ENCODE data around the gene TEX36. TPM values are rescaled to one million over a fixed set of nuclear protein-coding genes. Genes with fewer than 3 reads are reported as not detected.

The TEX36 gene
- total and polyA plus RNA-seq, 9 of the 15 experiments (the other 6 are each of a cell fraction or from before 2014, with no cell fraction given) = 0.10 to 0.82 (median 0.15) TPM; not detected in 6

- TF ChIP-seq ZBTB40 (IDR thresholded peaks at IDR 0.05) = peak; percentile 87
- TF ChIP-seq ZBTB40 (CRISPR knock-in tag; IDR thresholded peaks at IDR 0.05) = no peak
- no peak for TF ChIP-seq ZNF830 (CRISPR knock-in tag; IDR thresholded peaks at IDR 0.05)
- no peak for TF ChIP-seq ZNF23 (CRISPR knock-in tag; IDR thresholded peaks at IDR 0.05)
- no peak for TF ChIP-seq ZKSCAN3 (CRISPR knock-in tag; IDR thresholded peaks at IDR 0.05)
- no peak for TF ChIP-seq SNRNP70 (optimal IDR thresholded peaks at IDR 0.05; ENCODE audit: low read depth, low read length)
- no peak for TF ChIP-seq TSC22D4 (tag; IDR thresholded peaks at IDR 0.05)
- no peak for TF ChIP-seq RFX7 (CRISPR knock-in tag; IDR thresholded peaks at IDR 0.05)
- TF ChIP-seq STAT6 (CRISPR knock-in tag; IDR thresholded peaks at IDR 0.05) = no peak
- TF ChIP-seq RAD21 (CRISPR knock-in tag; conservative IDR thresholded peaks at IDR 0.05 in 1 of 2, IDR thresholded peaks at IDR 0.05 in 1 of 2) = no peak
- TF ChIP-seq NR3C1 (CRISPR knock-in tag; IDR thresholded peaks at IDR 0.05) = no peak
- no peak for TF ChIP-seq PYGO2 (tag; IDR thresholded peaks at IDR 0.05)
- no peak for TF ChIP-seq IRF9 (tag; IDR thresholded peaks at IDR 0.05)
- no peak for TF ChIP-seq ZNF77 (CRISPR knock-in tag; IDR thresholded peaks at IDR 0.05)
- no peak for TF ChIP-seq PTTG1 (tag; IDR thresholded peaks at IDR 0.05; ENCODE audit: low read depth)
- no peak for TF ChIP-seq SRF (CRISPR knock-in tag; IDR thresholded peaks at IDR 0.05)
These were observed 36.4 kb upstream of the TEX36 start, which contains the start of gene EDRF1 (continued) for GRCh38 chr10:125719173-125720001.
